Panc1 (cell line): ENCODE data around the gene LRP2. TPM values are rescaled to one million over a fixed set of nuclear protein-coding genes. Genes with fewer than 3 reads are reported as not detected.

Experiments
- ATAC-seq: fragments of 200-7000 bp; cut with Tn5 transposase; 2 replicates; pipeline ENCODE4 v1.9.1; 2020; ENCODE audit warnings: mild to moderate bottlenecking, moderate library complexity
- BruUV-seq: library from RNA; stranded (reverse); fragments of 400-500 nt; replicated peaks from 2 replicates; lab custom pipeline; 2021; lab: Mats Ljungman, UMichigan
- CTCF ChIA-PET: fragments of 300-600 bp; sonication (Branson Sonifier 250); formaldehyde crosslinking; loops from one replicate; lab custom pipeline; 2022; ENCODE audit warnings: antibody characterized with exemption; lab: Charles Lee
- POLR2A ChIA-PET: fragments of 300-600 bp; sonication (Branson Sonifier 250); formaldehyde crosslinking; loops from one replicate; lab custom pipeline; 2022; ENCODE audit warnings: antibody characterized with exemption; lab: Charles Lee
- DNase-seq: peaks from one replicate; pipeline ENCODE4 v3.0.0-alpha.2; 2010; ENCODE audit warnings: low read depth, low spot score
- H3K27ac ChIP-seq: 2 replicates; pipeline ENCODE4 v1.5.1; 2011; ENCODE audit warnings: mild to moderate bottlenecking, low read length, inconsistent platforms
- H3K27me3 ChIP-seq: fragments of 200-500 bp; sonication (Bioruptor generic); 2 replicates; pipeline ENCODE4 v1.6.0; 2014; ENCODE audit warnings: low read length, inconsistent platforms; ENCODE audit not compliant: control insufficient read depth, insufficient read depth
- H3K36me3 ChIP-seq: fragments of 200-500 bp; sonication (Bioruptor generic); 2 replicates; pipeline ENCODE4 v1.5.1; 2014; ENCODE audit warnings: inconsistent platforms, mild to moderate bottlenecking, low read length, moderate library complexity; ENCODE audit not compliant: control insufficient read depth, insufficient read depth
- H3K4me1 ChIP-seq: 2 replicates; pipeline ENCODE4 v1.5.1; 2011; ENCODE audit warnings: inconsistent platforms, mild to moderate bottlenecking, low read length, moderate library complexity; ENCODE audit not compliant: control insufficient read depth, insufficient read depth
- H3K4me3 ChIP-seq, 2 experiments: 2 replicates each; pipeline ENCODE4 v1.5.1; 2011 to 2012; ENCODE audit warnings: low read depth in 2 of 2, low read length in 2 of 2, mild to moderate bottlenecking in 2 of 2, inconsistent platforms in 1 of 2, moderate library complexity in 1 of 2
- H3K9me3 ChIP-seq: fragments of 200-500 bp; sonication (Bioruptor generic); 2 replicates; pipeline ENCODE4 v1.5.1; 2014; ENCODE audit warnings: low read depth, mild to moderate bottlenecking, inconsistent platforms, low read length, moderate library complexity; ENCODE audit not compliant: control insufficient read depth, insufficient read depth
- POLR2AphosphoS5 ChIP-seq: IDR thresholded peaks from 2 replicates; pipeline ENCODE4 v1.6.1; 2012; ENCODE audit warnings: mild to moderate bottlenecking, low read depth, low read length, moderate library complexity
- SIN3A ChIP-seq: IDR thresholded peaks from 2 replicates; pipeline ENCODE4 v1.6.1; 2012; ENCODE audit warnings: low read depth, mild to moderate bottlenecking, low read length, moderate library complexity, borderline replicate concordance; ENCODE audit not compliant: insufficient read depth
- TCF7L2 ChIP-seq: IDR thresholded peaks from 2 replicates; pipeline ENCODE4 v1.6.1; 2011; ENCODE audit warnings: mild to moderate bottlenecking, low read depth, low read length, inconsistent platforms
- in situ Hi-C: cut with HindIII; loops from 2 replicates; pipeline ENCODE4 v1.10.0; 2016; ENCODE audit warnings: low sequenced_read_pairs, low pct_unique_long_range_greater_than_20kb
- intact Hi-C: fragments of 100-400 bp; cut with micrococcal nuclease; formaldehyde crosslinking; loops from one replicate; pipeline ENCODE4 v1.10.0; 2022; ENCODE audit not compliant: unreplicated experiment
- total RNA-seq: library from RNA; stranded (reverse); gene quantifications from one replicate; pipeline ENCODE4 v1.2.1, GENCODE V29; 2021; ENCODE audit not compliant: unreplicated experiment
- TF ChIP-seq, protein P1 (sequence below): fragments of 450-650 bp; IDR thresholded peaks from 2 replicates; pipeline ENCODE4 v1.5.1; 2017; ENCODE audit warnings: mild to moderate bottlenecking
- TF ChIP-seq, protein P2 (sequence below), 2 experiments: IDR thresholded peaks; 2 replicates each; pipeline ENCODE4 v1.6.1; 2011 to 2012; ENCODE audit warnings: low read depth in 2 of 2, control low read depth in 1 of 2, low read length in 1 of 2, mild to moderate bottlenecking in 1 of 2, moderate library complexity in 1 of 2; ENCODE audit not compliant: insufficient read depth in 1 of 2

Gene LRP2
- total RNA-seq, 1 experiment from 2014 or later, result 0.10 TPM

GRCh38 chr2:169093535-169093934 lies 268.8 kb downstream of the LRP2 start:
- ATAC-seq (no peak), DNase-seq (no peak)
- Histone ChIP-seq H3K27ac (no peak overlapping the region), H3K4me1 (peaks cover 8% of the 10 kb centered on the region; the same call in 1 of the 2 replicates), H3K4me3 (no peak overlapping the region), H3K27me3 (no peaks in the 10 kb centered on the region; the same call in 1 of the 2 replicates), H3K36me3 (no peaks in the 10 kb centered on the region), H3K9me3 (no peaks in the 10 kb centered on the region)
- BruUV-seq, result no TSS peak
- in situ Hi-C loops, result no loop called here
- POLR2A ChIA-PET, result no interaction called here
- CTCF ChIA-PET, result no interaction called here
- TF ChIP-seq POLR2AphosphoS5, result no peak
- TF ChIP-seq, protein P1, sequence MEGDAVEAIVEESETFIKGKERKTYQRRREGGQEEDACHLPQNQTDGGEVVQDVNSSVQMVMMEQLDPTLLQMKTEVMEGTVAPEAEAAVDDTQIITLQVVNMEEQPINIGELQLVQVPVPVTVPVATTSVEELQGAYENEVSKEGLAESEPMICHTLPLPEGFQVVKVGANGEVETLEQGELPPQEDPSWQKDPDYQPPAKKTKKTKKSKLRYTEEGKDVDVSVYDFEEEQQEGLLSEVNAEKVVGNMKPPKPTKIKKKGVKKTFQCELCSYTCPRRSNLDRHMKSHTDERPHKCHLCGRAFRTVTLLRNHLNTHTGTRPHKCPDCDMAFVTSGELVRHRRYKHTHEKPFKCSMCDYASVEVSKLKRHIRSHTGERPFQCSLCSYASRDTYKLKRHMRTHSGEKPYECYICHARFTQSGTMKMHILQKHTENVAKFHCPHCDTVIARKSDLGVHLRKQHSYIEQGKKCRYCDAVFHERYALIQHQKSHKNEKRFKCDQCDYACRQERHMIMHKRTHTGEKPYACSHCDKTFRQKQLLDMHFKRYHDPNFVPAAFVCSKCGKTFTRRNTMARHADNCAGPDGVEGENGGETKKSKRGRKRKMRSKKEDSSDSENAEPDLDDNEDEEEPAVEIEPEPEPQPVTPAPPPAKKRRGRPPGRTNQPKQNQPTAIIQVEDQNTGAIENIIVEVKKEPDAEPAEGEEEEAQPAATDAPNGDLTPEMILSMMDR, result no peak
- TF ChIP-seq TCF7L2, result no peak
- no peak for TF ChIP-seq SIN3A
- TF ChIP-seq, protein P2, sequence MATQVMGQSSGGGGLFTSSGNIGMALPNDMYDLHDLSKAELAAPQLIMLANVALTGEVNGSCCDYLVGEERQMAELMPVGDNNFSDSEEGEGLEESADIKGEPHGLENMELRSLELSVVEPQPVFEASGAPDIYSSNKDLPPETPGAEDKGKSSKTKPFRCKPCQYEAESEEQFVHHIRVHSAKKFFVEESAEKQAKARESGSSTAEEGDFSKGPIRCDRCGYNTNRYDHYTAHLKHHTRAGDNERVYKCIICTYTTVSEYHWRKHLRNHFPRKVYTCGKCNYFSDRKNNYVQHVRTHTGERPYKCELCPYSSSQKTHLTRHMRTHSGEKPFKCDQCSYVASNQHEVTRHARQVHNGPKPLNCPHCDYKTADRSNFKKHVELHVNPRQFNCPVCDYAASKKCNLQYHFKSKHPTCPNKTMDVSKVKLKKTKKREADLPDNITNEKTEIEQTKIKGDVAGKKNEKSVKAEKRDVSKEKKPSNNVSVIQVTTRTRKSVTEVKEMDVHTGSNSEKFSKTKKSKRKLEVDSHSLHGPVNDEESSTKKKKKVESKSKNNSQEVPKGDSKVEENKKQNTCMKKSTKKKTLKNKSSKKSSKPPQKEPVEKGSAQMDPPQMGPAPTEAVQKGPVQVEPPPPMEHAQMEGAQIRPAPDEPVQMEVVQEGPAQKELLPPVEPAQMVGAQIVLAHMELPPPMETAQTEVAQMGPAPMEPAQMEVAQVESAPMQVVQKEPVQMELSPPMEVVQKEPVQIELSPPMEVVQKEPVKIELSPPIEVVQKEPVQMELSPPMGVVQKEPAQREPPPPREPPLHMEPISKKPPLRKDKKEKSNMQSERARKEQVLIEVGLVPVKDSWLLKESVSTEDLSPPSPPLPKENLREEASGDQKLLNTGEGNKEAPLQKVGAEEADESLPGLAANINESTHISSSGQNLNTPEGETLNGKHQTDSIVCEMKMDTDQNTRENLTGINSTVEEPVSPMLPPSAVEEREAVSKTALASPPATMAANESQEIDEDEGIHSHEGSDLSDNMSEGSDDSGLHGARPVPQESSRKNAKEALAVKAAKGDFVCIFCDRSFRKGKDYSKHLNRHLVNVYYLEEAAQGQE (IDR thresholded peaks at IDR 0.05; ENCODE audit: insufficient read depth in 1 of 2, low read depth in 2 of 2, low read length in 1 of 2), result no peak
- intact Hi-C loops, result no loop called here

DNA sequence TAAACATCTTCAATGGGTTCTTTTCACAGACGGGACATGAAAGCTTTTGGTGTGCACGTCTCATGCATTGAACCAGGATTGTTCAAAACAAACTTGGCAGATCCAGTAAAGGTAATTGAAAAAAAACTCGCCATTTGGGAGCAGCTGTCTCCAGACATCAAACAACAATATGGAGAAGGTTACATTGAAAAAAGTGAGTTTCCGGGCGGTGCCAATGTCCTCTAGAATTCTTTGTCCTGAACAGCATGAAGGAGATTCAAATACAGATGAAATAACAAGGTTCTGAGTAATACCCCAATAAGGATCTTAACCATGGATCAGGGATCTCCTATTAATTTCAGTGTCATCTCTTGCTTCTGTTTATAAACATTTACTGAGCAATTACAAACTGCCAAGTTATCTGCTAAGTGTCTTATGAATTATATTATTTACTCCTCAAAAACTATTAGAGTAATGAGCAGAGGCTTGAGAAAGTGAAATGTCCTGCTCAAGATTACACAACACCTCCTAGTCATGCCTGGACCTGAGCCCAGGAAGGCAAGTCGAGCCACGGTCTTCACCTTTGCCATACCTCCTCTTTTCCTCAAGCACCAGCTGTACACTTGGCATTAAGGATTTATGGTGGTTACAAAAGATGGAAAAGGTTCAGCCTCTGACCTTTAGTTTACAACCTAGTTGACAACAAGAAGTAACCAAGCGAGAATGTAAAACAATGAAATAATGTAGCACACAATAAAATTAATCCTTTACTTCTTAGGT lies 270.4 kb downstream of the LRP2 start:
- Histone ChIP-seq H3K4me1 (peaks cover 8% of the 10 kb centered on the region; the same call in 1 of the 2 replicates), H3K27me3 (no peaks in the 10 kb centered on the region; the same call in 1 of the 2 replicates), H3K36me3 (no peaks in the 10 kb centered on the region), H3K9me3 (no peaks in the 10 kb centered on the region), H3K4me3 (no peak overlapping the region), H3K27ac (no peak overlapping the region)
- 0 out of 2 replicates have a peak, but pooled peaks have one; percentile 52 for ATAC-seq
- ChIA-PET CTCF (no interaction called here), POLR2A (no interaction called here)
- DNase-seq, result peak; percentile 27
- TF ChIP-seq, protein P1, result no peak
- TF ChIP-seq TCF7L2 (no peak), SIN3A (no peak), POLR2AphosphoS5 (no peak)
- TF ChIP-seq, protein P2 (IDR thresholded peaks at IDR 0.05; ENCODE audit: insufficient read depth in 1 of 2, low read depth in 2 of 2, low read length in 1 of 2), result no peak
- no TSS peak for BruUV-seq
- intact Hi-C loops (no loop called here), in situ Hi-C loops (no loop called here)
